Measurements from ENCODE around the gene KANSL3.
"Not testable (repeated sequence)": the region's sequence is repeated elsewhere in the genome, so short reads cannot be mapped to it uniquely, and the experiment has no call there.

Gene KANSL3

GRCh38 chr2:96602330-96602823, 35.7 kb downstream of the KANSL3 start:
- DNase-seq, result peak; percentile 31

- DNase-seq, result no peak
These were observed 36.5 kb downstream of the KANSL3 start for GRCh38 chr2:96601382-96602292.

GRCh38 chr2:96599941-96600340, 38.2 kb downstream of the KANSL3 start:
- no peak for DNase-seq

- DNase-seq, result no peak
These were observed 41.5 kb downstream of the KANSL3 start for GRCh38 chr2:96596596-96596995.

- DNase-seq, result no peak
These were observed 43.4 kb downstream of the KANSL3 start for GRCh38 chr2:96594691-96595152.

- DNase-seq, result no peak
These were observed 43.8 kb downstream of the KANSL3 start for GRCh38 chr2:96594282-96594681.

- no peak for DNase-seq
These were observed 46.6 kb downstream of the KANSL3 start for GRCh38 chr2:96591494-96591893.

GRCh38 chr2:96591054-96591453, 47.1 kb downstream of the KANSL3 start:
- DNase-seq, result no peak

GRCh38 chr2:96587843-96588242, 50.3 kb downstream of the KANSL3 start:
- DNase-seq, result no peak

- no peak for DNase-seq
These were observed 54.1 kb downstream of the KANSL3 start for GRCh38 chr2:96584017-96584416.

GRCh38 chr2:96580771-96581170, 57.3 kb downstream of the KANSL3 start:
- no peak for DNase-seq

- DNase-seq, result no peak
These were observed 58.7 kb downstream of the KANSL3 start for GRCh38 chr2:96579422-96579821.

GRCh38 chr2:96578731-96579130, 59.4 kb downstream of the KANSL3 start:
- DNase-seq, result no peak

- DNase-seq, result no peak
These were observed 60.6 kb downstream of the KANSL3 start for GRCh38 chr2:96577501-96577900.

GRCh38 chr2:96575785-96576456, 62.2 kb downstream of the KANSL3 start:
- no peak for DNase-seq

GRCh38 chr2:96574364-96574763, 63.7 kb downstream of the KANSL3 start:
- DNase-seq, result no peak

GRCh38 chr2:96568094-96568493, 70.0 kb downstream of the KANSL3 start:
- DNase-seq, result no peak

- no peak for DNase-seq
These were observed 73.0 kb downstream of the KANSL3 start for GRCh38 chr2:96565111-96565510.

GRCh38 chr2:96564563-96564962, 73.5 kb downstream of the KANSL3 start:
- DNase-seq, result no peak

- no peak for DNase-seq
These were observed 74.1 kb downstream of the KANSL3 start for GRCh38 chr2:96564026-96564425.

GRCh38 chr2:96558485-96558884, 79.6 kb downstream of the KANSL3 start:
- no peak for DNase-seq

- no peak for DNase-seq
These were observed 80.1 kb downstream of the KANSL3 start for GRCh38 chr2:96558061-96558460.

- not testable (repeated sequence) for DNase-seq
These were observed 80.7 kb downstream of the KANSL3 start for GRCh38 chr2:96557421-96557820.

Measured in RPMI8226 (cell line).